Left colon (tissue), 2 donors: ENCODE measurements around the gene FERMT3. TPM values are rescaled to one million over a fixed set of nuclear protein-coding genes. Genes with fewer than 3 reads are reported as not detected.
A peak's percentile ranks its signal among the peaks of the same experiment; 100 is the strongest.

Source experiments
- ATAC-seq: fragments of 200-7000 bp; cut with Tn5 transposase; one replicate; pipeline ENCODE4 v1.9.1; 2020; ENCODE audit warnings: mild to moderate bottlenecking, moderate library complexity
- DNase-seq, 2 donors: peaks; one replicate each; pipeline ENCODE4 v3.0.0-alpha.2; 2020
- intact Hi-C, 2 donors: fragments of 100-400 bp; cut with DNase I in 1 of 2; cut with micrococcal nuclease in 1 of 2; formaldehyde crosslinking; loops; one replicate each; pipeline versions ENCODE4 v1.11.2 to v1.14.0; 2022; cut with DNase I, micrococcal nuclease
- total RNA-seq, 2 donors: library from RNA; stranded (reverse); fragmentation: NEBNext Ultra II Directional; extraction: Animal tissue kit (Norgen Biotek cat#: 25700); gene quantifications; one replicate each; pipeline ENCODE4 v1.2.1, GENCODE V29; 2021
- donor health status: DM: no; HTN: no; CAD: no.
- donor health status: DM: yes; HTN: yes; CAD: no.

Gene FERMT3
- total RNA-seq, 2 donors from 2014 or later: 16.1 to 21.7 TPM

DNA sequence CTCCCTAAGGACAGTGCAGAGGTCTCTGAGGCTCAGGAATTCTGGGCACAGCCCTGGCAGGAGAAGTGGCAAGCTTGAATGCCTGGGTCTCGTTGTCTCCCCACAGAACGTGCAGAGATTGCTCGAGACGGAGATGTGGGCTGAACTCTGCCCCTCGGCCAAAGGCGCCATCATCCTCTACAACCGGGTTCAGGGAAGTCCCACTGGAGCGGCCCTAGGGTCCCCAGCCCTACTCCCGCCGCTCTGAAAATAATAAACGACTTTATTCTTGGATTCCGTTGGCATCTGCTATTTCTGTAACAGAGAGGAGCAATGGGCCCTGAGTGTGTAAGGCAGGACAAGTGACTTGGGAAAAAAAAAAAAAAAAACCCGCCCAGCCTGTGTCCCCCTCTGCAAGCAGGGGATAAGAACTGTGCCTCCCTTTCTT is 23.2 kb downstream of the FERMT3 start:
- DNase-seq: no peak
- intact Hi-C loops: no loop called here

DNA sequence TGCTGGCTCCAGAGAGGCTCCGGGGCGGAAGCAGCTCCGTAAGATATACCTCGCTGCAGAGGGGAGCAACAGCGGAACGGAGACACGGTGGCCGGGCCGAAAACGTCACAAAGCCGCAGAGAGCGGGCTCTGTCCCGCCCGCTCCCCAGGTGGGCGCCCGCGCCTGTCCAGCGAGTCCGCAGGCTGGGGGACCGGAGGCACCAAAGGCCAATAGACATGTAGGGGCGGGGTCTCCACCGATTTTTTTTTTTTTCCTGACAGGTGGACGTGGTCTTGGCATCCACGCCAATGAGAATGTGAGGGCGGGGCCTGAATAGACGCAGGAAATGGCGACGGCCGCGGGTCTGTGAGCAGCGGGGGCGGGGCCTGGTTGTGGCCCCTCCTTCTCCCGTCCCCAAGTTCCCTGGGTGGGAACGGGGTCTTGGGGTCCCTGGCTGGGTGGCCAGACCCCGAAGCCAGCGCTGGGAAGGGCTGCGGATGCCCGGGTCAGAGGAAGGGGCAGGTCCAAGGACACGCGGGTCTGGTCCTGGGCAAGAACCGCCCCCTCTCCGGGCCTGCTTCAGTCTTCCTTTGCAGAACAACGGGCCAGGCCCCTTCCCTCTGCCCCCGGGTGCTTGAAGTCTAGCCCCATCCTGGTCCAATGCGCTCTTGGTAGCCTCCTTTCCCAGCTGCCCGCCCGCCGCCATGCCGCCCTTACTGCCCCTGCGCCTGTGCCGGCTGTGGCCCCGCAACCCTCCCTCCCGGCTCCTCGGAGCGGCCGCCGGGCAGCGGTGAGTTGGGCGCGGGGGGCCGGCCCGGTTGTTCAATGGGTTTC is 23.9 kb downstream of the FERMT3 start, which contains the start of gene DNAJC4:
Gene DNAJC4 (plus strand): TSS at position 378 of the 814 bp plus-strand sequence. CDS start 307 bp downstream, at position 685.
- DNase-seq: peak; percentile 96 to 97
- peak; percentile 57 for ATAC-seq
- intact Hi-C loops: no loop called here

More for the DNA sequence above, 23.2 kb downstream of the FERMT3 start:
- no peak for ATAC-seq

DNA sequence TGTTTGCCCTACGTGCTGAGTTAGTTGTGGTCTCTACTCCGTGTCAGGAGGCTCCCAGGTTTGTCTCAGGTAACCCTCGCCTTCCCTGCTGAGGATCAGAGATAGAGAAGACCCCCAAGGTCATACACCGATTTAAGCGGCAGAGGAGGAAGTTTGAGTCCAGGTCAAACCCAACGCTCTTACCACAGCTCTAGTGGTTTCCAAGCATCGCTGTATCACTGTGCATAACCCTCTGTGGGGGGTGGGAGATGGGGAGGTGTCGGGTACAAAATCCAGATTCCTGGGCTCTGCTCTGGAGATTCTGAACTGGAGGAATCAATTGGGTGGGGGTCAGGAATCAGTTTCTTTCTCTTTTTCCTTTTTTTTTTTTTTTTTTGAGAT is 24.5 kb downstream of the FERMT3 start:
- ATAC-seq (no peak), DNase-seq (no peak)
- intact Hi-C loops: no loop called here

DNA sequence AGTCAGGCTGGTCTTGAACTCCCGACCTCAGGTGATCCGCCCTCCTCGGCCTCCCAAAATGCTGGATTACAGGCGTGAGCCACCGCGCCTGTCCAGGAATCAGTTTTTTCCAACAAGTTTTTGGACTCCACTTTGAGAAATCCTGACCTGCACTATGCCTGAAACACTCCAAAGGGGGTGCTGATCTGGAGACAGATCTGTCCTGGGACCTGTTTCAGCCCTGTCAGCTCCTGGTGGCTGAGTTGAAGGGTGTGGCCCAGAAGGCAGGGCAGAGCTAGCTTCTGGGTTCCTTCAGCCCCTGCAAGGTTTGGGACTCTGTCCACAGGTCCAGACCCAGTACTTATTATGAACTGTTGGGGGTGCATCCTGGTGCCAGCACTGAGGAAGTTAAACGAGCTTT is 25.0 kb downstream of the FERMT3 start:
- intact Hi-C loops: no loop called here
- no peak for DNase-seq
- ATAC-seq: no peak

DNA sequence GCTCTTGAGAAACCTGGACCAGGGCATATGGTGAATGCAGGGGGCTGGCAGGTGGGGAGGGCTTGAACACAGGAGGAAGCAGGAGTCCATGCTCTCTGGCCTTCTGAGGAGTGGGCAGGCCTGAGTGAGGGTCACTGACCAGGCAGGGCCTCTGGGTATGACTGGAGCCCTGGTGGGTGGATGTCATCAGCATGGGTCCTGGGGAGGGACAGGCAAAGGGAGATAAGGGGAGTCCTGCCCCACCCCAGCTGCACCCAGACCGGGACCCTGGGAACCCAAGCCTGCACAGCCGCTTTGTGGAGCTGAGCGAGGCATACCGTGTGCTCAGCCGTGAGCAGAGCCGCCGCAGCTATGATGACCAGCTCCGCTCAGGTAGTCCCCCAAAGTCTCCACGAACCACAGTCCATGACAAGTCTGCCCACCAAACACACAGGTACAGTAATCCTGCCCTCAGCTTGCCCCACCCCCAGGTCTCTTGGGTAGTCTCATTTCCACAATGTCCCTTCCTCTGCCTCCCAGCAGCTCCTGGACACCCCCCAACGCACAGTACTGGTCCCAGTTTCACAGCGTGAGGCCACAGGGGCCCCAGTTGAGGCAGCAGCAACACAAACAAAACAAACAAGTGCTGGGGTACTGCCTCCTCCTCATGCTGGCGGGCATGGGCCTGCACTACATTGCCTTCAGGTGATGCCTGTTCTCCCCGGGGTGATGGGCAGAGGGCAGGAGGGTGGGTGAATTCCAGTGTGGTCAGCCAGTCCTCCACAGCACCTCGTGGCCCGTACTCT is 25.9 kb downstream of the FERMT3 start:
- no peak for ATAC-seq
- intact Hi-C loops: no loop called here
- no peak for DNase-seq

DNA sequence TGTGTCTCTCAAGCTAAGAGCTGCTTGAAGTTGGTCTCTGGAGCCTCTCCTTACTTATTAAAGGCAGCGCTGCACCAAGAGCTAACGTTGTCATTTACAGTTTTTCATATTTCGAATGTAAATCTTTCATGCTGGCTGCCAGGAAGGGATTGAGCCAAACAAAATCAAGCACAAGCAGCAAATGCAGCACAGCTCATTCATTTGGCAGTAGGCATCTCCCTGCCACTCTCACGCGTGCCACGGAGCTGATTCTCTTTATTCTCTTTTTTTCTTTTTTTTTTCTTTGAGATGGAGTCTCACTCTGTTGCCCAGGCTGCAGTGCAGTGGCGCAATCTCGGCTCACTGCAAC is 26.4 kb downstream of the FERMT3 start:
- no peak for ATAC-seq
- intact Hi-C loops: no loop called here

DNA sequence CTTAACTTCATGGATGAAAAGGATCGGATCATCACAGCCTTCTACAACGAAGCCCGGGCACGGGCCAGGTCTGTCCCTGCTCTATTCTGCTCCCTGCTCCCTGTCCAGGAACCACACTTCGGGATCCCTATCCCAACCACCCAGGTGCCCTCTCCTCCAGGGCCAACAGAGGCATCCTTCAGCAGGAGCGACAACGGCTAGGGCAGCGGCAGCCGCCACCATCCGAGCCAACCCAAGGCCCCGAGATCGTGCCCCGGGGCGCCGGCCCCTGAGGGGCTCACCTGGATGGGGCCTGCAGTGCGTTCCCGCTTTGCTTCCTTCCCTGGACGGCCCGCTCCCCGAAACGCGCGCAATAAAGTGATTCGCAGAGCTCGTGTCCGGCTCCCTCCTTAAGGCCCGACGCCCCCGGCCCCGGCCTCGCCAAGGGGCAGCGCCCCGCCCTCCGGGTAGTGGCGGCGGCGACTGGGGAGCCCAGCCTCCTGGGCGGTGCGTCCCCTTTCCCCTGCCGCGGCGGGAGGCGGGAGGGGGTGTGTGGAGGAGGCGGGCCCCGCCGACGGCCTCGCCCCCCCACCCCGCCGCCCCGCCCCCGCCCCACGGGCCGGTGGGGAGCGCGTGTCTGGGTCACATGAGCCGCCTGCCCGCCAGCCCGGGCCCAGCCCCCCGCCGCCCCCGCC is 27.5 kb downstream of the FERMT3 start, which contains the start of gene VEGFB:
Gene VEGFB (plus strand): TSS at position 672 of the 674 bp plus-strand sequence. CDS start 250 bp downstream, outside the sequence.
- intact Hi-C loops: no loop called here
- ATAC-seq (peak; percentile 43), DNase-seq (peak; percentile 79 to 81)

More for the DNA sequence above, 26.4 kb downstream of the FERMT3 start:
- no peak for DNase-seq

DNA sequence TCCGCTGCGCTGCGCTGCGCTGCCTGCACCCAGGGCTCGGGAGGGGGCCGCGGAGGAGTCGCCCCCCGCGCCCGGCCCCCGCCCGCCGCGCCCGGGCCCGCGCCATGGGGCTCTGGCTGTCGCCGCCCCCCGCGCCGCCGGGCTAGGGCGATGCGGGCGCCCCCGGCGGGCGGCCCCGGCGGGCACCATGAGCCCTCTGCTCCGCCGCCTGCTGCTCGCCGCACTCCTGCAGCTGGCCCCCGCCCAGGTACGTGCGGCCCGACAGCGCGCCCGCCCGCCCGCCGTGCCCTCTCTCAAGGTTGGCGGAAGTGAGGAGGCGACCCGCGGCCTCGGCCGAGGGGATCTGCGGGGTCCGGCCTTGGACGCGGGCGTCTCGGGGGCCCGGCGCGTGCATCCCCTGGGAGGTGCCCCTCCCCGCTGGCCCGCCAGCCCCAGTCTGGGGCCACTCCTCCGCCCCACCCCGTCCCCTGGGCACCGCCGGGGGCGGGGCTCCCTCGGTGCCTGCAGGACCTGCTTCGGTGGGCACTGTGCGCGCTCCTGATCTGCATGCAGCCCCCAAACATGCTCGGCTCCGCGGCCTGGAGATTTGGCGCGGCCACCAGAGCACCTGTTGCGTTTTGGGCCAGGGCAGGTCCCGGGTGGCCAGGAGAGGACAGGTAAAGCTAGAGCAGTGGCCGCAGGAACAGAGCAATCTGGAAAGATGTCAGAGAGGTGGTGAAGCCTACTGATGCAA is 28.3 kb downstream of the FERMT3 start:
- ATAC-seq (peak; percentile 44), DNase-seq (peak; percentile 72 to 76)
- intact Hi-C loops: no loop called here

DNA sequence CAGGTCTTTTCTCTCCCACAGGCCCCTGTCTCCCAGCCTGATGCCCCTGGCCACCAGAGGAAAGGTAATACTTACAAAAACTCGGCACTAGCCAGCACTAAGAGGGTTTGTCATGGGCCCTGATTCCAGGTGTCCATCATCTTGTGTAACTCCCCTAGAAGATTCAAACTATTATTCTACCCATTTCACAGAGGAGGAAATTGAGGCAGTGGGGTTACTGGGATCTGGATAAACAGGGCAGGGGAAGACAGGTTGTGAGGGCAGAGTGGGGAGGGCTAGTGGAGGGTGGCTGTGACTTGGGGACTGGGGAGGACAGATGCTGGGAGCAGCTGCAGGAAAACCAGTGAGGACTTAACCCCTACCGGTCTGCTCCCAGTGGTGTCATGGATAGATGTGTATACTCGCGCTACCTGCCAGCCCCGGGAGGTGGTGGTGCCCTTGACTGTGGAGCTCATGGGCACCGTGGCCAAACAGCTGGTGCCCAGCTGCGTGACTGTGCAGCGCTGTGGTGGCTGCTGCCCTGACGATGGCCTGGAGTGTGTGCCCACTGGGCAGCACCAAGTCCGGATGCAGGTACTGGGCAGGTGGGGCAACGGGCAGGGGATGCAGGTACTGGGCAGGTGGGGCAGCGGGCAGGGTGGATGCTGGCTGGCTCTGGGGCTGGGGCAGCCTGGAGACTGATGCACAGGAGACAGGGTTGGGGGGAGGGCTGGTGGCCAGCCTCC is 29.1 kb downstream of the FERMT3 start:
- no peak for ATAC-seq
- intact Hi-C loops: no loop called here
- peak in 1 of 2 donors; percentile 26 for DNase-seq

DNA sequence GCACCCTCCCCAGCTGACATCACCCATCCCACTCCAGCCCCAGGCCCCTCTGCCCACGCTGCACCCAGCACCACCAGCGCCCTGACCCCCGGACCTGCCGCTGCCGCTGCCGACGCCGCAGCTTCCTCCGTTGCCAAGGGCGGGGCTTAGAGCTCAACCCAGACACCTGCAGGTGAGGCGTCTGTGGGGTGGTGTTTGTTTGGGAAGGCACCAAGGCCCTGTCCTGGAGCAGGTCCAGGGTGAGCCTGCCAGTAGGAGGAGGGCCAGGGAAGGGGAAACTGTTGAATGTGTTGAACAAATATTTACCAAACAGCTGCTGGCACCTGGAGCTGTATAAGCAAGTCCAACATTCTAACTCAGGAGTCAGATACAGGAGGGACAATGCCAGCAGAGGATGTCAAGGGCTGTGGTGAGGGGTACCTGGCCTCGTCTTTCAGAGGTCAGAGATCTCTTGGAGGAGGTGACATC is 31.0 kb downstream of the FERMT3 start:
- intact Hi-C loops: no loop called here
- ATAC-seq (peak; percentile 32), DNase-seq (peak; percentile 88 to 94)

DNA sequence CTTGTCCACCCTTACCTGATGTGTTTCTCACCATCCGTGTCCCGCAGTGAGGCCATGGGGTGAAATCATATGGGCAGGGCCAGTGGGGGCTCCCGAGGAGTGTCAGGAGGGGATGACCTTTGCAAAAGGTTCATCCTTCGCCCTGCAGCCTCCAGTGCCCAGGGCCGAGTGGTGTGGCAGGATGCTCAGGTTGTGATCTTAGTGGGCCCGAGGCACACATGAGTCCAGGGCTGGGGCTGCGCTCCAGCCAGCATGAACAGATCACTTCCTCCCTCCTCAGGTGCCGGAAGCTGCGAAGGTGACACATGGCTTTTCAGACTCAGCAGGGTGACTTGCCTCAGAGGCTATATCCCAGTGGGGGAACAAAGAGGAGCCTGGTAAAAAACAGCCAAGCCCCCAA is 31.6 kb downstream of the FERMT3 start:
- DNase-seq (peak in 1 of 2 donors; percentile 49), ATAC-seq (no peak)
- intact Hi-C loops: no loop called here

DNA sequence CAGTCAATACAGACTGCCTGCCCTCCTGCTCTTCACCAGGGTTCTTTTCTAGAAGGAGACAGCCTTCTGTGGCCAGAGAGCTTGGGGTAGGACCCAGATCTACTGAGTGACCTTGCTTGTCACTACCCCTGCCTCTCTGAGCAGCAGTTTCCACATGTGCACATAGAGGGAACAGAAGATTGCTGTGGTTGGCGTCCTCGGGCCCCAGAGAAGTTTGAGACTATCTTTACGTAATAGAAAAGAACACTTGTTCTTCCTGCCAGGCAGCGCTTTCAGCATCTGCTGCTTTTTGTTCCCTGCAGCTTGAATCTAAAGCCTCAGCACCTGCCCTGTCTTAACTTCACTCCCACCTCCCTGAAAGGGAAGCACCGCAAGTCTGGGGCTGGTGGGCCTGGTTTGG is 32.5 kb downstream of the FERMT3 start:
- intact Hi-C loops: no loop called here
- no peak for ATAC-seq
- DNase-seq: no peak

DNA sequence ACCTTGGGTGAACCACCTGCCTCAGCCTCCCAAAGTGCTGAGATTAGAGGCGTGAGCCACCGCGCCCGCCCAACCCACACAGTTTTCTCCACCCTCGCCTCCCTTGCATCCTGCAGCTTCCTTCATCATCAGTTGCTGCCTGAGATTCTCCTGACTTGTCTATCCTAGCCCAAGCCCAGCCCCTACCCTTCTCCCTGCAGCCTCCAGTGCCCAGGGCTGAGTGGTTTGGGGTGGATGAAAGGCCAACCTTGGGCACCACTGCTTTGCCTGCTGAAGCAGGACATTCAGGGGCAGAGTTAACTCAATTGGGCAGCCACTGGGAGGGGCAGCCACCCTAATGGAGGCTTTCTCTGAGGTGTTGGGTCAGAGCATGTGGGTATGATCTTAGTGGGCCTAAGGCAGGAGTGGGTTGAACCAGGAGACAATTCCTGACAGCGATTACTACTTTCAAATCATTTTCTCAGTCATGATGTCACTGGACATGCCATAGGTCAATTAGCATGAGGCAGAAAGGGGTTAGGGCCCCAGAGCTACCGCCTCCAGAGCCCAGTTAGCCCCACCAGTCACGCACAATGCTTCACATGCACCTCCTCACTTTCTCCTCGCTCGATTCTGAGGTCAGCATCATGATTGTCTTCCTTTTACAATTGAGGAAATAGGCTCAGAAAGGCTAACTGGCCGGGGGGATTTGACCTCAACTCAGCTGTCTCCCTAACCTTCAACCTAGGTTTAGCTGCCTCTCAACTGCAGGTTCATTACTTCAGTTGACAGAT is 33.3 kb downstream of the FERMT3 start:
- DNase-seq: peak; percentile 44 to 73
- intact Hi-C loops: no loop called here
- no peak for ATAC-seq

DNA sequence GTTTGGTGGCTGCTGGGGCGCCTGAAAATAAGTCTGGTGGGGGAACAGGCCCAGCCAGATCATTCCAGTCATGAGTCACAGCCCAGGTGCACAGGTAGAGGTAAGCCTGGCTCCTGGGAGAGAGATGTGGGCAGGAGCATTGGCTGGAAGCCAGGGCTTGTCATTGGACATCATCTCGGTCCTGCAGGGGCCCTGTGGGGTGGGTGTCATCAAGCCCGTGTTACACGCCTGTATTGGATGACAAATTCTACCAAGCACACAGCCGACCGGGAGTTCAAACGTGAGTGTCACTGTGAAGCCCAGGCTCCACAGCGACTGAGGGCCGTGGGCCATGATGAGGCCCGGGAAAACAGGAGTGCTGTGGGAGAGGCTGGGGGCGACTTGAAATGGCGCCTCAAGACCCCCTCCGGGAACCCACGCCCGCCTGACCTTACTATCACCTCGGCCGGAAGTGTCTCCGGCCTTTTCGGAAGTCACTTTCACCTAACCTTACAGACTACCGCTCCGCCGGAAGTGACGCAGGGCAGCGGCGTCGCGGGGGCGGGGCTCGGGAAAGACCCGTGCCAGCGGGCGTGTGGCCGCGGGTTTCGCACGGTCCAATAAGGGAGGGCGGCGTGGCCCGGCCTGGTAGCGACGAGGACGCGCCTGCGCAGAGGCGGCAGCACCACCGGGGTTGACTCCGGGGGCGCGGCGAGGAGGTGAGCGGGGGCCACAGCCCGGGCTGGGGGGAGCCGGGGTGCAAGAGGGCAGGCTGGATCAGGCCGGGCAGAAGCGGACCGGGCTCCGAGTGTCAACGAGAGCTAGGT is 34.1 kb downstream of the FERMT3 start, which contains the start of gene FKBP2:
Gene FKBP2 (plus strand): TSS at position 661 of the 806 bp plus-strand sequence. CDS start 1,293 bp downstream, outside the sequence.
- DNase-seq: peak; percentile 96 to 98
- peak; percentile 60 for ATAC-seq
- intact Hi-C loops: no loop called here

DNA sequence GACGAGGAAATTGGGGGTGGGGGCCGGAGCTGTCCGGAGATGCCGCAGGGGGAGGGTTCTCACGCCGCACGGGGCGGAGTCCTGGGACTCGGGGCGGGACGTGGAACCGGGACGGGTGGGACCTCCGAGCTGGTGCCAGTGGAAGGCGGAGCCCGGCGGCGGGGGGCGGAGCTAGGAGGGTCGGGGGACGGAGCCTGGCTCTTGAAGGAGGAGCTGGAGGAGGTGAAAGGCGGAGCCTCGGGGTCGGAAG is 34.6 kb downstream of the FERMT3 start:
- ATAC-seq (peak; percentile 69), DNase-seq (peak; percentile 100)
- intact Hi-C loops: no loop called here
